ENCODE data around the gene EVC.
"Not testable (repeated sequence)": the region's sequence is repeated elsewhere in the genome, so short reads cannot be mapped to it uniquely, and the experiment has no call there.

Gene EVC

GRCh38 chr4:5809216-5809776 lies 98.3 kb downstream of the EVC start:
- H3K4me2 ChIP-seq (ENCODE audit: insufficient read depth, low read length): no peak overlapping the region
- no peak overlapping the region for H3K4me3 ChIP-seq (ENCODE audit: low read depth in 1 of 2, low read length in 2 of 2)
- DNase-seq: no peak

DNA sequence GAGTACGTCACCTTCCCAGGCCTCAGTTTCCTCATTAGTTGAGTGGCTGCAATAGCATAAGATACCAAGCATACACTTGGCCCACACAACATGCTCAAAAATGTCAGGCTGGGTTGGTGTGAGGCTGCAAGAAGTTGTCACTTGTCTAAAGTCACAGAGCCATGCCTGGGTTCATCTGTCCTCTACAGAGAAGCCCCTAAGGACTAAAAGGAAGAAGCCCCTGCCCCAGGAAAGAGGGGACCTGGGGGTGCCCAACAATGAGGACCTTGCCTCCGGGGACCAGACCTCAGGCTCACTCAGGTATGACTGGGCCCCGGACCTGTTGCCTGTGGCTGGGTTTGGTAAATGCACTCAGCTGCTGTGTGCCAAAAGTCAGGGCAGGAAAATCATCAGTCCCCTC lies 99.2 kb downstream of the EVC start:
- no peak overlapping the region for H3K4me3 ChIP-seq (ENCODE audit: low read depth in 1 of 2, low read length in 2 of 2)
- H3K9me3 ChIP-seq (ENCODE audit: insufficient read depth, low read length, severe bottlenecking): no peaks in the 10 kb centered on the region
- TF ChIP-seq EZH2 (IDR thresholded peaks at IDR 0.05; ENCODE audit: borderline replicate concordance, low read depth, low read length, severe bottlenecking) (no peak), CTCF (IDR thresholded peaks at IDR 0.05; ENCODE audit: borderline replicate concordance, extremely low read depth, low read length, poor library complexity, severe bottlenecking) (no peak)
- H3K9ac ChIP-seq (ENCODE audit: low read depth, low read length): no peak overlapping the region
- H3K4me1 ChIP-seq (ENCODE audit: insufficient read depth, low read length): no peaks in the 10 kb centered on the region
- no peak for DNase-seq
- no peaks in the 10 kb centered on the region for H4K20me1 ChIP-seq (ENCODE audit: insufficient read depth, low read length)
- H3K79me2 ChIP-seq (ENCODE audit: insufficient read depth, low read length): no peaks in the 10 kb centered on the region
- no peaks in the 10 kb centered on the region for H3K36me3 ChIP-seq (ENCODE audit: insufficient read depth, low read length)
- no peak for ATAC-seq (ENCODE audit: insufficient read depth, low read depth)
- no peak overlapping the region for H3K4me2 ChIP-seq (ENCODE audit: insufficient read depth, low read length)
- no peaks in the 10 kb centered on the region for H3K27me3 ChIP-seq (ENCODE audit: insufficient read depth, low read length, poor library complexity)
- H2AFZ ChIP-seq (ENCODE audit: low read depth, low read length): no peak overlapping the region
- no peak overlapping the region for H3K27ac ChIP-seq (ENCODE audit: low read length)

More at GRCh38 chr4:5809216-5809776, 98.3 kb downstream of the EVC start:
- Histone ChIP-seq H3K4me1 (ENCODE audit: insufficient read depth, low read length) (no peaks in the 10 kb centered on the region), H3K79me2 (ENCODE audit: insufficient read depth, low read length) (no peaks in the 10 kb centered on the region), H3K9ac (ENCODE audit: low read depth, low read length) (no peak overlapping the region), H3K9me3 (ENCODE audit: insufficient read depth, low read length, severe bottlenecking) (no peaks in the 10 kb centered on the region), H4K20me1 (ENCODE audit: insufficient read depth, low read length) (no peaks in the 10 kb centered on the region), H2AFZ (ENCODE audit: low read depth, low read length) (no peak overlapping the region), H3K36me3 (ENCODE audit: insufficient read depth, low read length) (no peaks in the 10 kb centered on the region), H3K27ac (ENCODE audit: low read length) (no peak overlapping the region), H3K27me3 (ENCODE audit: insufficient read depth, low read length, poor library complexity) (no peaks in the 10 kb centered on the region)
- TF ChIP-seq EZH2 (IDR thresholded peaks at IDR 0.05; ENCODE audit: borderline replicate concordance, low read depth, low read length, severe bottlenecking): no peak
- no peak for TF ChIP-seq CTCF (IDR thresholded peaks at IDR 0.05; ENCODE audit: borderline replicate concordance, extremely low read depth, low read length, poor library complexity, severe bottlenecking)
- ATAC-seq (ENCODE audit: insufficient read depth, low read depth): no peak

- no peak for ATAC-seq (ENCODE audit: insufficient read depth, low read depth)
- no peaks in the 10 kb centered on the region for H4K20me1 ChIP-seq (ENCODE audit: insufficient read depth, low read length)
- TF ChIP-seq EZH2 (IDR thresholded peaks at IDR 0.05; ENCODE audit: borderline replicate concordance, low read depth, low read length, severe bottlenecking) (no peak), CTCF (IDR thresholded peaks at IDR 0.05; ENCODE audit: borderline replicate concordance, extremely low read depth, low read length, poor library complexity, severe bottlenecking) (no peak)
Measured at GRCh38 chr4:5810770-5811430, 99.9 kb downstream of the EVC start.

GRCh38 chr4:5812057-5812456 lies 101.1 kb downstream of the EVC start:
- not testable (repeated sequence) for ATAC-seq (ENCODE audit: insufficient read depth, low read depth); H2AFZ ChIP-seq (ENCODE audit: low read depth, low read length); H3K4me1 ChIP-seq (ENCODE audit: insufficient read depth, low read length); H3K9me3 ChIP-seq (ENCODE audit: insufficient read depth, low read length, severe bottlenecking); H3K36me3 ChIP-seq (ENCODE audit: insufficient read depth, low read length); H3K27ac ChIP-seq (ENCODE audit: low read length); H3K79me2 ChIP-seq (ENCODE audit: insufficient read depth, low read length); H3K4me2 ChIP-seq (ENCODE audit: insufficient read depth, low read length); H3K4me3 ChIP-seq (ENCODE audit: low read depth in 1 of 2, low read length in 2 of 2); H4K20me1 ChIP-seq (ENCODE audit: insufficient read depth, low read length); H3K9ac ChIP-seq (ENCODE audit: low read depth, low read length); DNase-seq; H3K27me3 ChIP-seq (ENCODE audit: insufficient read depth, low read length, poor library complexity)

More at GRCh38 chr4:5810770-5811430, 99.9 kb downstream of the EVC start:
- Histone ChIP-seq H3K27me3 (ENCODE audit: insufficient read depth, low read length, poor library complexity) (no peaks in the 10 kb centered on the region), H3K4me3 (ENCODE audit: low read depth in 1 of 2, low read length in 2 of 2) (no peak overlapping the region), H3K27ac (ENCODE audit: low read length) (no peak overlapping the region), H3K4me2 (ENCODE audit: insufficient read depth, low read length) (no peak overlapping the region), H3K4me1 (ENCODE audit: insufficient read depth, low read length) (no peaks in the 10 kb centered on the region), H3K9ac (ENCODE audit: low read depth, low read length) (no peak overlapping the region), H2AFZ (ENCODE audit: low read depth, low read length) (no peak overlapping the region), H3K9me3 (ENCODE audit: insufficient read depth, low read length, severe bottlenecking) (no peaks in the 10 kb centered on the region), H3K79me2 (ENCODE audit: insufficient read depth, low read length) (no peaks in the 10 kb centered on the region), H3K36me3 (ENCODE audit: insufficient read depth, low read length) (no peaks in the 10 kb centered on the region)
- no peak for DNase-seq
